ENCODE data around the gene SIGLEC1. TPM values are rescaled to one million over a fixed set of nuclear protein-coding genes. Genes with fewer than 3 reads are reported as not detected.

SIGLEC1 gene
- total RNA-seq, 1 donor from 2014 or later = not detected

DNA sequence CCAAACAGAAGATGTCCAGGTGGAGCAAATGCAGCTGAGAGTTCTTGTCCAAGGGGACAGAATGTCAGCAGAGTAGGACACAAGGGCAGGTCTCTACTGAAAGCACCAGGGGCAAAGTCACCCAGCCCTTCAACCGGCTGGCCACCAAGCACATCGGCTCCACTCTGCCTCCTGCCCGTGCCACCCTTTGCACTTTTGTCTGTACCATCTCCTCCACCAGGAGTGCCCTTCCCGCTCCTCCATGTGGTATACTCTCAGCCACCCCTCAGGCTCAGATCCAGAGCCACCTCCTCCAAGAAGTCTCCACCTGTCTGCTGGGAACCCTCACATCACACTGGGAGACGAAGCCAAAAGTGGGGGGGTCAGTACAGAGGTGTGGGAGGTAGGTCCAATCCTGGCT, 16.0 kb upstream of the SIGLEC1 start:
- H3K27me3 Mint-ChIP-seq (ENCODE audit: low read depth, unreplicated experiment) = peaks cover 52% of the 10 kb centered on the region
- Histone ChIP-seq H3K27me3 (ENCODE audit: insufficient read depth, low read length) (peaks cover 23% of the 10 kb centered on the region), H3K9ac (ENCODE audit: low read length) (no peak overlapping the region), H3K36me3 (ENCODE audit: insufficient read depth, low read length) (no peaks in the 10 kb centered on the region), H3K9me3 (ENCODE audit: insufficient read depth, low read depth, low read length) (no peaks in the 10 kb centered on the region), H4K20me1 (ENCODE audit: insufficient read depth, low read length) (no peaks in the 10 kb centered on the region), H3K4me1 (ENCODE audit: insufficient read depth, low read length) (peaks cover 6% of the 10 kb centered on the region), H3K79me2 (ENCODE audit: insufficient read depth, low read length) (no peaks in the 10 kb centered on the region), H3K4me2 (ENCODE audit: low read length) (no peak overlapping the region), H2AFZ (ENCODE audit: low read depth, low read length) (no peak overlapping the region), H3K27ac (ENCODE audit: low read depth, low read length) (no peak overlapping the region), H3K4me3 (ENCODE audit: insufficient read depth, low read depth, low read length) (no peak overlapping the region)
- TF ChIP-seq EZH2 (IDR thresholded peaks at IDR 0.05; ENCODE audit: insufficient read depth, low read length) = no peak
- no peak for TF ChIP-seq CTCF (IDR thresholded peaks at IDR 0.05; ENCODE audit: insufficient read depth, low read depth, low read length)
- no peak overlapping the region for H3K4me3 Mint-ChIP-seq (ENCODE audit: unreplicated experiment)
- no peaks in the 10 kb centered on the region for H3K36me3 Mint-ChIP-seq (ENCODE audit: low read depth, unreplicated experiment)
- H3K27ac Mint-ChIP-seq (ENCODE audit: unreplicated experiment) = no peak overlapping the region
- no peak for DNase-seq (ENCODE audit: low read depth)
- H3K4me1 Mint-ChIP-seq (ENCODE audit: low read depth, unreplicated experiment) = peaks cover 6% of the 10 kb centered on the region
- H3K9me3 Mint-ChIP-seq (ENCODE audit: unreplicated experiment) = peaks cover 2% of the 10 kb centered on the region
- no peak for FAIRE-seq

GRCh38 chr20:3727401-3728021, 15.1 kb upstream of the SIGLEC1 start:
- peaks cover 6% of the 10 kb centered on the region for H3K4me1 Mint-ChIP-seq (ENCODE audit: low read depth, unreplicated experiment)
- no peaks in the 10 kb centered on the region for H3K36me3 Mint-ChIP-seq (ENCODE audit: low read depth, unreplicated experiment)
- no peak overlapping the region for H3K4me3 Mint-ChIP-seq (ENCODE audit: unreplicated experiment)
- FAIRE-seq (peak; percentile 26), DNase-seq (ENCODE audit: low read depth) (peak; percentile 64)
- peaks cover 45% of the 10 kb centered on the region for H3K27me3 Mint-ChIP-seq (ENCODE audit: low read depth, unreplicated experiment)
- H3K4me1 ChIP-seq (ENCODE audit: insufficient read depth, low read length) = peaks cover 6% of the 10 kb centered on the region
- H3K9ac ChIP-seq (ENCODE audit: low read length) = peak overlapping the region; percentile 26
- H3K4me2 ChIP-seq (ENCODE audit: low read length) = peak overlapping the region; percentile 55
- H3K9me3 Mint-ChIP-seq (ENCODE audit: unreplicated experiment) = peaks cover 2% of the 10 kb centered on the region
- no peaks in the 10 kb centered on the region for H3K79me2 ChIP-seq (ENCODE audit: insufficient read depth, low read length)
- no peak overlapping the region for H3K27ac ChIP-seq (ENCODE audit: low read depth, low read length)
- no peaks in the 10 kb centered on the region for H4K20me1 ChIP-seq (ENCODE audit: insufficient read depth, low read length)
- H3K27ac Mint-ChIP-seq (ENCODE audit: unreplicated experiment) = no peak overlapping the region
- TF ChIP-seq CTCF (IDR thresholded peaks at IDR 0.05; ENCODE audit: insufficient read depth, low read depth, low read length) = no peak
- H3K27me3 ChIP-seq (ENCODE audit: insufficient read depth, low read length) = peaks cover 18% of the 10 kb centered on the region
- no peaks in the 10 kb centered on the region for H3K9me3 ChIP-seq (ENCODE audit: insufficient read depth, low read depth, low read length)
- H2AFZ ChIP-seq (ENCODE audit: low read depth, low read length) = peak overlapping the region; percentile 26
- H3K4me3 ChIP-seq (ENCODE audit: insufficient read depth, low read depth, low read length) = no peak overlapping the region
- no peaks in the 10 kb centered on the region for H3K36me3 ChIP-seq (ENCODE audit: insufficient read depth, low read length)

- H3K27ac ChIP-seq (ENCODE audit: low read depth, low read length) = no peak overlapping the region
- H3K4me1 Mint-ChIP-seq (ENCODE audit: low read depth, unreplicated experiment) = peaks cover 6% of the 10 kb centered on the region
- H2AFZ ChIP-seq (ENCODE audit: low read depth, low read length) = no peak overlapping the region
- DNase-seq (ENCODE audit: low read depth) (no peak), FAIRE-seq (no peak)
- H3K4me3 Mint-ChIP-seq (ENCODE audit: unreplicated experiment) = no peak overlapping the region
- H3K4me3 ChIP-seq (ENCODE audit: insufficient read depth, low read depth, low read length) = no peak overlapping the region
- no peaks in the 10 kb centered on the region for H3K79me2 ChIP-seq (ENCODE audit: insufficient read depth, low read length)
- H3K9me3 ChIP-seq (ENCODE audit: insufficient read depth, low read depth, low read length) = no peaks in the 10 kb centered on the region
- H3K27me3 Mint-ChIP-seq (ENCODE audit: low read depth, unreplicated experiment) = peaks cover 27% of the 10 kb centered on the region
- no peak overlapping the region for H3K9ac ChIP-seq (ENCODE audit: low read length)
- H4K20me1 ChIP-seq (ENCODE audit: insufficient read depth, low read length) = no peaks in the 10 kb centered on the region
- H3K4me2 ChIP-seq (ENCODE audit: low read length) = no peak overlapping the region
- H3K27ac Mint-ChIP-seq (ENCODE audit: unreplicated experiment) = no peak overlapping the region
- no peak for TF ChIP-seq CTCF (IDR thresholded peaks at IDR 0.05; ENCODE audit: insufficient read depth, low read depth, low read length)
- TF ChIP-seq EZH2 (IDR thresholded peaks at IDR 0.05; ENCODE audit: insufficient read depth, low read length) = no peak
- no peaks in the 10 kb centered on the region for H3K36me3 ChIP-seq (ENCODE audit: insufficient read depth, low read length)
- H3K4me1 ChIP-seq (ENCODE audit: insufficient read depth, low read length) = peaks cover 6% of the 10 kb centered on the region
- H3K9me3 Mint-ChIP-seq (ENCODE audit: unreplicated experiment) = no peaks in the 10 kb centered on the region
- H3K27me3 ChIP-seq (ENCODE audit: insufficient read depth, low read length) = peaks cover 19% of the 10 kb centered on the region
- no peaks in the 10 kb centered on the region for H3K36me3 Mint-ChIP-seq (ENCODE audit: low read depth, unreplicated experiment)
Observed at GRCh38 chr20:3724356-3724755, 12.0 kb upstream of the SIGLEC1 start.

All from astrocyte (in vitro differentiated cells and primary cell).